GM10847 (cell line): Measurements from ENCODE around the gene RFTN1.
A peak's percentile ranks its signal among the peaks of the same experiment; 100 is the strongest.

Source experiments
- POLR2A ChIP-seq: IDR thresholded peaks from 2 replicates; pipeline ENCODE4 v1.6.1; 2011; ENCODE audit not compliant: insufficient read length; ENCODE audit errors: extremely low read depth

Gene RFTN1

GRCh38 chr3:16514021-16514700 is 662 bp upstream of the RFTN1 start:
- TF ChIP-seq POLR2A = no peak

GRCh38 chr3:16512435-16513140 is 911 bp downstream of the RFTN1 start:
- peak; percentile 57 for TF ChIP-seq POLR2A

GRCh38 chr3:16511681-16512434 is 1.6 kb downstream of the RFTN1 start:
- peak; percentile 36 for TF ChIP-seq POLR2A

GRCh38 chr3:16510620-16511319 is 2.7 kb downstream of the RFTN1 start:
- no peak for TF ChIP-seq POLR2A

- peak; percentile 14 for TF ChIP-seq POLR2A
Measured at GRCh38 chr3:16509721-16510619, 3.5 kb downstream of the RFTN1 start.

- TF ChIP-seq POLR2A = no peak
Measured at GRCh38 chr3:16508591-16508995, 4.9 kb downstream of the RFTN1 start.

- TF ChIP-seq POLR2A = no peak
Measured at GRCh38 chr3:16508243-16508578, 5.3 kb downstream of the RFTN1 start.

- TF ChIP-seq POLR2A = no peak
Measured at GRCh38 chr3:16507578-16508242, 5.8 kb downstream of the RFTN1 start.

- no peak for TF ChIP-seq POLR2A
Measured at GRCh38 chr3:16506884-16507577, 6.5 kb downstream of the RFTN1 start.

GRCh38 chr3:16506451-16506850 is 7.0 kb downstream of the RFTN1 start:
- no peak for TF ChIP-seq POLR2A

GRCh38 chr3:16504692-16505091 is 8.8 kb downstream of the RFTN1 start:
- no peak for TF ChIP-seq POLR2A

GRCh38 chr3:16504242-16504641 is 9.3 kb downstream of the RFTN1 start:
- TF ChIP-seq POLR2A = no peak

GRCh38 chr3:16503191-16503776 is 10.2 kb downstream of the RFTN1 start:
- no peak for TF ChIP-seq POLR2A
